Myocyte (in vitro differentiated cells): ENCODE results near the gene MGST2. TPM values are rescaled to one million over a fixed set of nuclear protein-coding genes. Genes with fewer than 3 reads are reported as not detected.
"Not testable (repeated sequence)": the region's sequence is repeated elsewhere in the genome, so short reads cannot be mapped to it uniquely, and the experiment has no call there.

Source experiments
- DNase-seq: peaks from one replicate; pipeline ENCODE4 v3.0.0-alpha.2; 2012; ENCODE audit warnings: low read depth
- total RNA-seq: library from RNA; depleted of rRNA; stranded (reverse); fragments of >200 nt; gene quantifications from 2 replicates; pipeline ENCODE4 v1.2.3, GENCODE V29; 2014

Gene MGST2
- total RNA-seq, 1 donor from 2014 or later: 17.8 TPM

DNA sequence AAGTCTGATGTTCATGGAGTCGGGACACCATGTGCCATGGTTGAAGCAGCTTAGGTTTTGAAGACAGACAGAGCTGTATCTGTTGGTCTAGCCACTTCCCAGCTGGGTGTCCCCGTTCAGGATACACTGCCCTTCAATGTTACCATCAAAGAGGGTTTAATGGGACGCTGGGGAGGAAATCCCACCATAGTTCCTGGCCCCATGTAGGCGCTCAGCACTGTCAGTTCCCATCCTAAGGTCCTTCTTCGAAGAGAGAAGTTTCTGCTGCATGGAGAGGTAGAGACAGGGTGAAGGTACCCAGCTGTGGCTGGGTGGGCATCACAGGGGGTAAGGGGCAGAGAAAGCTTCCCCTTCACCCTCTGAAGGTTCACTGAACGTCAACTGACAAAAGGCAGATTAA is 3.7 kb downstream of the MGST2 start:
- DNase-seq: no peak

DNA sequence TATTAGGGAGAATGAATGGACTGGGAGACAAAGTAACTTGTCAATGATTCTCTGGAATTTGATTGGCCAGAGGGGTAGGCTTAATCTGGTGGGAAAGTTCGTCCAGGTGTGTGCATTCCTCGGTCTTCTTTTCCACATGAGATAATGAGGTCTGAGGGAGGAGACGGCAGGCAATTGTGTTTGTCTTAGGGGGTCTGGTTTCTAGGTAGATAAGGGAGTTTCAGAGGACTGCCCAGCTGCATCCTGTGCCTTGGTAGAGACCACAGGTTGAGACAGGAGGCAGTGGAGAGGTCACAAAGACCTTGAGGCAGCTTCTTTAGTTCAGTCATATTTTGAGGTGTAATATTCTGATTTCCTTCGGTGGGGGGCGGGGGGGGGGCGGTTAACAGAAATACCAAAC is 4.3 kb downstream of the MGST2 start:
- no peak for DNase-seq

DNA sequence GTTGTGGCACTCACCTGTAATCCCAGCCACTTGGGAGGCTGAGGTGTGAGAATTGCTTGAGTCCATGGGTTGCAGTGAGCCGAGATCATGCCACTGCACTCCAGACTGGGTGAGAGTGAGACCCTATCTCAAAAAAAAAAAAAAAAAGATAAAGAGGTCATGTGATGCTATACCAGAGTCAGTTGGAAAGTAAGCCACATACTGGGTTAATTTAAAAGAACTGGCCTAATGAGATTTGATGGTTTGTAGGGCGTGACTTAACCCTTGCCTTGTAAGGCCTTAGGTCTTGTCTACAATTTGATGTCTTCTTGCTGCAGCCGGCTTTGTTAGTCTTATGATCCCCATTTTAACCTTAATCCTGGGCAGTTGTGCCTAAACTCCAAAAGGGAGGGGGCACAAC is 5.2 kb downstream of the MGST2 start:
- DNase-seq: no peak

- DNase-seq: no peak
Measured at GRCh38 chr4:139672215-139672614, 6.6 kb downstream of the MGST2 start.

DNA sequence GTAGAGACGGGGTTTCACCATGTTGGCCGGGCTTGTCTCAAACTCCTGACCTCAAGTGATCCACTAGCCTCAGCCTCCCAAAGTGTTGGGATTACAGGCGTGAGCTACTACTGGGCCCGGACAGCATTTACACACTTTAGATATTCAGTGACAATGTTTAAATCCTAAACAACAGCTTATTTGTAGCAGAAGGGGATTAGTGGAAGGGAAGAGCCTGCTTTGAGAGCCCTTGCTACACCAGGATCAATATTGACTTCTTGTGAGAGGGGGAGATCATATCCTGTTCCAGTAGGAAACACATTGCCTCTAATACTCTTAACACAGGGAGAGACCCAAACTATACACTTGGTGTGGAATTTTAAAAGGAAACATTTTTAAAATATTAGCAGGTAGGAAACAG is 7.1 kb downstream of the MGST2 start:
- DNase-seq: no peak

DNA sequence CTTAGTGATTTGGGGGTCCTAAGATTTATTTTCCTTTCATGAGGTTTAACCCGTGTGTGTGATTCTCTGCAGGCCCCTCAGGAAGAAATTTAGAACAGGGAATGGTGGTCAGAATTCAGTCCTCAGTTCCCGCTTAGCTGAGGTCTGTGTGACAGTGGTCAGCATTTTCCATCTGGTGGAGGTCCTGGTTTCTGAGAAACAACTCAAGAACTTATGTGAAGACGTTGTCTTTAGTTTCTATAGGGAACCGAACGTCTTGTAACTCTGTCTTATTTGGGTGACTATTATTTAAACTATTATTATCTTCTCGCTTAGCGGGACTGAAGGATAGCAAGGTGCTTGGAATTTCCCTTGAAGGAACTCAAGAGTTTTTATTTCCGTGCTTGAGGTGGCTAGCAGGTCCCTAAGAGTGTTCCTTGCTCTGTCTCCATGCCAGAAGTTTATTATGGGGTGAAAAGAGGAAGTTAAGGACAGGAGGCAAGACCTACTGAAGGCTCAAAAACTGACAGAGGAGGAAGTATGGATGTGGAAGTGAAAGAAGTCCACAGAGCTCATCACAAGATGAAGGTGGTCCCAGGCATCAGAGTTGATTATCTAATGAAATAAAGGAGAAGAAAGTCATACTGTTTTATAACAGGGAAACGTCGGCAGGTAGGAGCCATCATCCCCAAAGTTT is 9.4 kb downstream of the MGST2 start:
- no peak for DNase-seq

DNA sequence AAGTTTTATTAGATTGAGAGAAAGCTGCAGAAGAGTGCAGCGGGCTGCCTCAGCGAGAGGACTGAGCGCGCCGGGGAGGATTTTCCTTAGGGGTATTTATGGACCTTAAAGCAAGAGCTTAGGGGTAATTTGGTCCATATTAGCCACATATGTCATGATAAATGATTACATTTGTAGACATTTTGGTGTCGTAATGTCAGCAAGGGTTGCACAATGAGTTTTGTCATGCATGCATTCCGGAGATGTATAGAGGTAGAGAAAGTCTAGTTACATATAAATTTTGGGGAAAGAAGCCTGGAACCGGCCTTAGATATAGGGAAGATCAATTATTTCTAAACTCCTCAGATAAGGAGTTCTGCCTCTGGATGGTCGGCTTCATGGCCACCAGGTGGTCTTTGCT is 10.0 kb downstream of the MGST2 start:
- DNase-seq: no peak

DNA sequence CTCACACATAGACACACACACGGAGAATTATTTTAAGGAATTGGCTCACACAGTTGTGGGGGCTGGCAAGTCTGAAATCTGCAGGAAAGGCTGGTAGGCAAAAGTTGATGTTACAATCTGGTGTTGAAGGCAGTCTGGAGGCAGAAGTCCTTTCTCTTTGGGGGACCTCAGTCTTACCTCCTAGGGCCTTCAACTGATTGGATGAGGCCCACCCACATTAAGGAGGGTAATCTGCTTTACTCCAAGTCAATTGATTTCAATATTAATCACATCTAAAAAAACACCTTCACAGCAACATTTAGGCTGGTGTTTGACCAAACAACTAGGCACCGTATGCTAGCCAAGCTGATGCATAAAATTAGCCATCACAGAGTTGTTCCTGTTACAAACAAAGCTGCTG is 10.7 kb downstream of the MGST2 start:
- DNase-seq: no peak

DNA sequence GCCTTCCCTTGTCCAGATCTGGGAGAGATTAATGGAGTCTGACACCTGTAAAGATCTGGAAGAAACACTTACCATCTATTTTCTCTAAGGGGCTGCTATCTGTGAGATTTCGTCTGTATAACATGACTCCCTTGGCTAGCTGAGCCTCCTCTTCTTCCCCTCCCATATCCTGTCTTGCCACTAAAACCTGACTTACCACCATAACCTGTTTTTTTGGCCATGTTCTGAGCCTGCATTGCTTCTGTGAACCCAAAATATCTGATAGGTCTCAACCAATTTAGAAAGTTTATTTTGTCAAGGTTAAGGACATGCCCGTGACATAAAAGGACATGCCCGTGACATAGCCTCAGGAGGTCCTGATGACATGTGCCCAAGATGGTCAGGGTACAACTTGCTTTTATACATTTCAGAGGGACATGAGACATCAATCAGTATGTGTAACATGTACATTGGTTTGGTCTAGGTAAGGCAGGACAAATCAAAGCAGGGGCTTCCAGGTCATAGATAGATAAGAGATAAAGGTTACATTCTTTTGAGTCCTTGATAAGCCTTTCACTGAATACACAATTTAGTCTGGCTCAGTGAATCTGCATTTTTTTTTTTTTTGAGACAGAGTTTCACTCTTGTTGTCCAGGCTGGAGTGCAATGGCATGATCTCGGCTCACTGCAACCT is 11.4 kb downstream of the MGST2 start:
- DNase-seq: no peak

DNA sequence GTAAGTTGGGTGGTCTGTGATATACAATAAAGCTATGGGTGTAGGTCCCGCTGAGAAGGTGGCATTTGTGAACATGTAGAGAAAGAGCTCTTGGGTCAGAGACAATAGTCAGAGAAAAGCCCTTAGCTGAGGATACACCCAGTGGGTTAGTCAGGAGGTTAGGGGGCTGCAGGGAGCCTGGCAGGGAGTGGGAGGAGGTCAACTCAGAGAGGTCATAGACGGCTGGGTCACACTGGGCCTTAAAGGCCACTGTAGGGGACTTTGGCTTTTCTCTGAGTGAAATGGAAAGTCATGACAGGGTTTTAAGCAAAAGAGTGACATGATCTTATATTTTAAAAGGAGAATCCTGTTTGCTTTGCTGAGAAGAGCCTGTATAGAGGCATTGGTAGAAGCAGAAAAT is 16.7 kb downstream of the MGST2 start:
- DNase-seq: no peak

DNA sequence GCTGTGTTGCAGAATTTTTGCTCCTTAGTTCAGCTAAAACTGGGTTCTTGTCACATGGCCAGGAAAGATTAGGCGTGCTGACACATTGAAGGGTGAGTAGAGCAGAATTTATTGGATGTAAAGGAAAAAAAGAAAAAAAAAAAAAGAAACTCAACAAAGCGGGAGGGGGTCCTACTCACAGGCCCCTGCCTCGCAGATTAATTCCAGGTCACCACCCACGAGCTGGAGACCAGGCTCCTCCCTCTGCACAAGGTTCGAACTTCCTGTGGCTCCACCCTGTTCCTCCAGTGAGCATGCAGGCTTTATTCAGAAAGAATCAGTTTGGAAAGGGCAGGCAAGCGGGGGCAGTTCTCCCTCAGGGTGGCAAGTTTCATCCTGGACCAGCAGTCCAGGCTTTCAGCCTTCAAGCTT is 17.1 kb downstream of the MGST2 start:
- DNase-seq: no peak

GRCh38 chr4:139684351-139684750 is 18.7 kb downstream of the MGST2 start:
- no peak for DNase-seq

DNA sequence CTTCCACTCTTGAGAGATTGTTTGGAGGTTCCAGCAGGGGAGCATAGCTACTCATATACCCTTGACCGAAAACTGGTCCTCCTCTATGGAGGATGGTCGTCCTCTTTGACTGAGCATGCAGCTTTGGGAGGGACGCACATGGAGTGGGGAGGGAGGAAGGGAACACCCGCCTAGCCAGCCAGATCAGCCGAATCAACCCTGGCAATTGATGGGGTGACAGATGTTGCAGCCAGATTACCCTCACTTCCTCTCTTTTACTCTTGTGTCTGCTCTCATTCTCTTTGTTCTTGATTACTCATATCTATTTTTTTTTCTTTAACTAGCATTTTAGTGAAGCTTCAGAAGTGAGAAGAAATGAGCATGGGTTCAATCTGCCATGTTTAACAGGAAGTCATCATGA is 19.6 kb downstream of the MGST2 start:
- DNase-seq: no peak

DNA sequence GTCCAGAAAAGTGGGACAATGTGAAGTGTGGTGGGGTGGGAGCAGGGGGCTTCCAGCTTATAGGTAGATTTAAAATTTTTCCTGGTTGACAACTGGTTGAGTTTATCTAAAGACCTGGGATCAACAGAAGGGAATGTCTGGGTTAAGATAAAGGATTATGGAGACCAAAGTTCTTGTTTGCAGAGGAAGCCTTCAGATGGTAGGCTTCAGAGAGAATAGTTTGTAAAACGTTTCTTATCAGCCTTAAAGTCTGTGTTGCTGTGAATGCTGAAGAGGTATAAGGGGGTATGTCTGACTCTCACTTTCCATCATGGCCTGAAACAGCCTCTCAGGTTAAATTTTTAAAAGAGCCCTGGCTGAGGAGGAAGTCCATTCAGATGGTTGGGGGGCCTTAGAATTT is 20.5 kb downstream of the MGST2 start:
- DNase-seq: no peak

- DNase-seq: no peak
Measured at GRCh38 chr4:139686988-139687387, 21.4 kb downstream of the MGST2 start.

DNA sequence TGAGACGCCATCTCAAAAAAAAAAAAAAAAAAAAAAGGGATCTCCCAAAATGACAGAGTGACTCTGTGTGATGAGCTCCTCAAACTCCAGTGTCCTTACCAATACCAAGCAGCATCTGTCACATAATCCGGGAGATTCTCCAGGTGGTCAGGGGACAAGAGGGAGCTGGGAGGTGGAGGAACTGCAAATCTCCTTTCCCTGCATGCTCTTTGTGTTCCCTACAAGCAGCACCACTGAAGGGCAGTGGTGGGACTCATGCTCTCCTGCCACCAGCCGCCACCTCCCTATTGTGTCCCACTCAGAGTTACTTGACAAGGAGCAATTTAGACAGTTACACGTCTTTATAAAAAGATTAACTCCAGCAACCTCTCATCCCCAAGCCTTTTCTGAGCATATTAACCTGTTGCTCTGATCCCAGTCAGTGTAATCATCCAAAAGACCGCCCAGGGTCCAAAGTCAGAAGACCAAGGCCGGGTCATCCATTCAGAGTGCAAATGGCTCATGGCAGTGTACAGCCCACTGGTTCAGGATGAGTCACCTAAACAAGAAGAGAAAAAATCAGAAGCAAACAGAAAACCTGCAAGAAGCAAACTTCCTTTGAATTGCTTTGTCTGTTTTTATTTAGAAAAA is 23.6 kb downstream of the MGST2 start:
- DNase-seq: no peak

- DNase-seq: no peak
Measured at GRCh38 chr4:139690419-139690818, 24.8 kb downstream of the MGST2 start.

GRCh38 chr4:139692309-139693012 is 26.8 kb downstream of the MGST2 start:
- DNase-seq: peak; percentile 72

GRCh38 chr4:139694522-139695107 is 29.0 kb downstream of the MGST2 start:
- DNase-seq: no peak

DNA sequence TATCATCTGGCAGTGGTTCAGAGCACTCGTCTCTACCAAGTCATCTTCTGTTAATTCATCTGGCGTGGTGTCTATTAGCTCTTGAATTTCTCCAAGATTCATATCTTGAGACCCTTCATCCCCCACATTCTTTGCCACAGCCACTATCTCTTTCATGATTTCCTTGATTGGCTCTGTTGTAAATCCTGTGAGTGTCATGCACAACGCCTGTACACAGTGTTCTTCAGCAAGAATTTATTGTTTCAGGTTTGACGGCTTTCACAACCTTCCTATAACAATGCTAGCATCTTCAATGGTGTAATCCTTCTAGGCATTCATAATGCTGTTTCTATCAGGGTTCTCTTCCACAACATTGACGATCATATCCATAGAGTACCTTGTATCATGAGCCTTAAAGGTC is 30.9 kb downstream of the MGST2 start:
- DNase-seq: no peak

DNA sequence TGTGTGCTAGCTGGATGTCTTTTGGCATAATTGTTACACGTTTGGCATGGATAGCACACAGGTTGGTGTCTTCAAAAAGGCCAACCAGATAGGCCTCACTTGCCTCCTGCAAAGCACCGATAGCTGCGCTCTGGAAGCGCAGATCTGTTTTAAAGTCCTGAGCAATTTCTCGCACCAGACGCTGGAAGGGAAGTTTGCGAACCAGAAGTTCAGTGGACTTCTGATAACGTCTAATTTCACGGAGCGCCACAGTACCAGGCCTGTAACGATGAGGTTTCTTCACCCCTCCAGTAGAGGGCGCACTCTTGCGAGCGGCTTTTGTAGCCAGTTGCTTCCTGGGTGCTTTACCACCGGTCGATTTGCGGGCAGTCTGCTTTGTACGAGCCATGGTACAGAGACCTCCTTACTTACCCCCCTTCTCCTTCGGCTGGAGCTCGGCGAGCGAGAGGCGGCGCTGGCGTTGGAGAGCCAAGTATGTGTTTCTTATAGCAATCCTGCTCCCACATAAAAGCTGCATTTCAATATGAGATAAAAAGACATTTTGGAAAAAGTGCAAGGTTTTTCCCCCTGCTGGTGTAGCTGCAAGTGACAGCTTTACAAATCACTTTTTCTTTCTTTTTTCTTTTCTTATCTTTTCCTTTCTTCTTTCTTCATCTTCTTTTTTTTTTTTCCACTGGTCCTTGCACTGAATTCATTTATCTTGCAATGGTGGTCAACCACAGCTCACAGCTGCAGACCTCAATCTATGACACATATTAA is 32.7 kb downstream of the MGST2 start:
- not testable (repeated sequence) for DNase-seq
